Measurements from ENCODE around the gene NXPH3. TPM values are rescaled to one million over a fixed set of nuclear protein-coding genes. Genes with fewer than 3 reads are reported as not detected.

Gene NXPH3
- total RNA-seq, 1 experiment from 2014 or later: 0.10 TPM

GRCh38 chr17:49527927-49528651 lies 47.6 kb upstream of the NXPH3 start:
- CTCF ChIA-PET: no interaction called here
- H3K79me2 ChIP-seq (ENCODE audit: insufficient read depth, low read length): no peaks in the 10 kb centered on the region
- no peak for TF ChIP-seq POLR2A (IDR thresholded peaks at IDR 0.05; ENCODE audit: borderline replicate concordance, extremely low read depth, insufficient read depth, insufficient read length)
- TF ChIP-seq CBX3 (IDR thresholded peaks at IDR 0.05; ENCODE audit: low read depth): no peak
- no peak for TF ChIP-seq ATF3 (IDR thresholded peaks at IDR 0.05)
- TF ChIP-seq TCF7L2 (IDR thresholded peaks at IDR 0.05; ENCODE audit: borderline replicate concordance, extremely low read depth, insufficient read depth, insufficient read length): no peak
- TF ChIP-seq ZBTB33 (IDR thresholded peaks at IDR 0.05; ENCODE audit: extremely low read depth, insufficient replicate concordance, low read length): no peak
- TF ChIP-seq EZH2phosphoT487 (IDR thresholded peaks at IDR 0.05; ENCODE audit: borderline replicate concordance): no peak
- no peak overlapping the region for H3K9ac ChIP-seq (ENCODE audit: low read length)
- RAD21 ChIA-PET (ENCODE audit: low non-redundant PET in 1 of 2, low total read pairs in 2 of 2, uncharacterized antibody in 2 of 2, unreplicated experiment in 2 of 2): no interaction called here
- H3K9me3 ChIP-seq (ENCODE audit: control insufficient read depth in 1 of 2, insufficient read depth in 1 of 2, low read depth in 1 of 2, low read length in 2 of 2): no peaks in the 10 kb centered on the region
- no peaks in the 10 kb centered on the region for H3K9me2 ChIP-seq (ENCODE audit: insufficient read depth)
- no peaks in the 10 kb centered on the region for H3K4me1 ChIP-seq (ENCODE audit: control insufficient read depth in 1 of 2, insufficient read depth in 2 of 2, low read length in 2 of 2)
- no peak overlapping the region for H2AFZ ChIP-seq (ENCODE audit: low read depth, low read length, poor library complexity, severe bottlenecking)
- H3K27ac ChIP-seq (ENCODE audit: low read depth, low read length): no peak overlapping the region
- intact Hi-C loops (cut with micrococcal nuclease): no loop called here
- H3K4me3 ChIP-seq (replicated peaks in 1 of 2; ENCODE audit: low read depth in 1 of 2, low read length in 2 of 2): no peak overlapping the region
- DNase-seq (ENCODE audit: low read depth, low spot score) (no peak), ATAC-seq (no peak)
- no peaks in the 10 kb centered on the region for H3K27me3 ChIP-seq (ENCODE audit: insufficient read depth, low read length)
- H3K36me3 ChIP-seq (ENCODE audit: control insufficient read depth in 1 of 2, insufficient read depth in 2 of 2, low read length in 2 of 2): no peaks in the 10 kb centered on the region
- POLR2A ChIA-PET: interaction anchor here (0.6 kb wide), 1 partner anchor 162 kb away, joined by 4 read pairs; no protein-coding TSS in a partner anchor
- no TSS peak for BruUV-seq (replicated peaks)
- no peak overlapping the region for H3K4me2 ChIP-seq (ENCODE audit: low read length)
- no peaks in the 10 kb centered on the region for H4K20me1 ChIP-seq (ENCODE audit: insufficient read depth)

All from HCT116 (cell line).